GM21381 (cell line): ENCODE results near the gene DENND1B.

Source experiments
- ATAC-seq: cut with Tn5 transposase; IDR thresholded peaks from one replicate; pipeline ENCODE4 v1.9.1; 2021; ENCODE audit warnings: mild to moderate bottlenecking, moderate library complexity; ENCODE audit not compliant: unreplicated experiment

The DENND1B gene

DNA sequence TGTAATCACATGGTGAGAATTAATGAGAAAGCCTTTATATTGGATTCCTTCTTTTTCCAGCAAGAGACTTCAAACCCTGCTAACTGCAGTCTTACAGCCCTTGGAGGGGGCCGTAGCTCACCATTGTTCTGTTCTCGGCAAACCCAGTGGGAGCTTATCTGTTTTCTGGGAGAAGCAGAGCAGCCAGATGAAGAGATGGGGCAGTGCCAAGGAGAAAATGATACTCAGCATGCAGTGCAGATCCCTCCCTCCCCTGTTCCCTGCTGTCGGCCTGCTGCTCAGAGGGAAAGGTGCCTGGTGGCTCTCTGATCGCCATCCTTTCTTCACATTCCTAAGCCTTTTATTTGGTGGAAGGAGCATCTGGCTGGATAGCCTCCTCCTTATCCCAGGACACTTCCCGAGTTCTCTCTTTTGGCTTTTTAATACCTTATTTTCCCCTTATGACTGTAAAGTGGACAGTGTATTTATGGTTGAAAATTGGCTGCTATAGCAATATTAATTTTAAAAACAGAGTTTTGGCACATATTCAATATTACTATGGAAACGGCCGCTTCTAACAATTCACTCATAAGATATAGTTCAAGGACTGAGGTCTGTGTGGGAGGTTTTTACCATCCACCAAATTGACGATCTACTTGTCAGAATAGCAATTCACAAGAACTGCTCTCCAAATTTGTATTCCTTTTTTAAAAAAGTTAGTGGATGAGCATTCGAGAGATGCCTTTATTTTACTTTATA is 303.9 kb downstream of the DENND1B start:
- ATAC-seq: no peak

DNA sequence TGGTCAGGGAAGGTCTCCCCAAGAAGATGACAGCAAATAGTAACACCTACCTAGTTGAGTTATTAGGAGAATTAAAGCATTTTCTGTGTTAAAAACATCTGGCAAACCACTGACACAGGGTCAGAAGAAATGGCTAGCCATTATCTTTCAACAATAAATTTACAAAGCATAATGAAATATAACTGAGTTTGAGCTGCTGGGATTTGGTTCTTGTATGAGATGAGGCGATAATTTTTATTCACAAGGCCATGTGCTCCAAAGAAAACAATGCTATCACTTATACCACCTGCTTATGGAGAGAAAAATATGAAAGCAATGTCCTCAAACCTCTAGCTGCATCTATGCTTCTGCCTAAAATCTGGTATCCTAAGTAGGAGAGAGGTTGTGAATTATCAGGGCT is 304.9 kb downstream of the DENND1B start:
- no peak for ATAC-seq

DNA sequence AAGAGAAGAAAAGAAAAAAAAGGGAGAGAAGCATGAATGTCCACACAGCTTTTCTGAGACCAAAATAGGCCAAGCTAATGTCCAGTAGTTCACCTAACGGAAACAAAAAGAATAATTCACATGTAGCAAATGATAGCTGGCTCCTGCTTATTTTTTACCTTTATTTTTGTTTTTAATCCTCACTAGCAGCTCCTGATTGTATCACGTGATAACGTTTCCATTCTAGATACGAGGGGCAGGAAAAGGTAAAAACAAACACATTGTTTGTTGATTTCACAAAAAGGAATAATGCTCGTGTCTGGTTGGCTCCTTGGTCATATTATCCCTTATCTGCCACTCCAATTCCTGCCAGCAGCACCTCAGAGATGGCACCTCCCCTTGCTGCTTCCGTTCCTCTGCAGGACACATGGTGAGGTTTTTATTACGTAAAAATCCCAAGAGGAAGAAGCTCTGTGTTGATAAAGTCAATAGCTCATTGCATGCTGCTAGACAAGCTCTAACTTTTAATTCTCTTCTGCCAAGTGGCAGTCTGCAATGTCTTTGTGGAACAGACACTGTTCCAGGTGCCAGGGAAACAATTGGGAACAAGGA is 305.6 kb downstream of the DENND1B start:
- ATAC-seq: no peak

DNA sequence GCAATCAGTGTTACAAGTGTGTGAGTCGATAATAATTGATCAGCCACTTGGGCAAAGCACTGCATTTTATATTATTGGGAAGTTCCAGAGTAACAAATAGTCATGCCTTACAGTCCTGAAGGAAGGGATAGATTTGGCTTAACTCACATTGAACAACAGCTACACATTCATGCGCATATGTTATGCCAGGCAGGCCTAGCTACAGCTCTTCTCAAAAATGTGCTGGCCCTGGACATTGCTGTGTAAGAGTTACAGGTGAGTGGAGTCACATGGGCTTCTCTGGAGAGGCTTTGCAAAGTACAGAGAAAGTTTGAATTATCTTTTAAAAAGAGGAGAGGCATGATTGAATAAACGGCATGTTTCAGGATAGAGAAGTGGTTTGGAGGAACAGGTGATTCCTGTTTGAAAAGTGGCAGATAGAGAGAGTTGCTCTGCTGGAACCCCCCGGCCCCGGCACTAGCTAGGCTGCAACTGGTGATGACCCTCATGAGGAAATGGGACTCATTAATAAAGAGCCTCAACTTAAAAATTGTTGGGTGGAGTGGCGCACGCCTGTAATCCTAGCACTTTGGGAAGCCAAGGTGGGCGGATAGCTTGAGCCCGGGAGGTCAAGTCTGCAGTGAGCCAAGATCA is 306.6 kb downstream of the DENND1B start:
- no peak for ATAC-seq

DNA sequence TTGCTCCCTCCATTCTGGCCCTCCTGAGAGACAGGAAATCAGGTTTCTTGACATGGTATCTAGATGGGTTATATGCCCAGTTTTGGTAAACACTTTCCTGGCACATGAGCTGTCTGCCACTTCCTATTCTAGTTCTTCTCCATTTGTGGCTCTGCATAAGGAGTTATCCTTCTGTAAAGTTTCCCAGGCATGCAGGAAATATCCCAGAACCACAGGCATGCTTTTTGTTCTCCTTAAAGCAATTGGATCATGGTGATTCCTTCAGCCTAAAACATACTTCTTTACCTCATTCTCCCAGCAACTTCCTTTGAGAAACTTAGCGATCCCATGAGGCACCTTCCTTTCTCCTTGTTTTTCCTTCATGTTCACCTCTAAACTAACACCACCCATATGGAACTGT is 307.4 kb downstream of the DENND1B start:
- no peak for ATAC-seq

DNA sequence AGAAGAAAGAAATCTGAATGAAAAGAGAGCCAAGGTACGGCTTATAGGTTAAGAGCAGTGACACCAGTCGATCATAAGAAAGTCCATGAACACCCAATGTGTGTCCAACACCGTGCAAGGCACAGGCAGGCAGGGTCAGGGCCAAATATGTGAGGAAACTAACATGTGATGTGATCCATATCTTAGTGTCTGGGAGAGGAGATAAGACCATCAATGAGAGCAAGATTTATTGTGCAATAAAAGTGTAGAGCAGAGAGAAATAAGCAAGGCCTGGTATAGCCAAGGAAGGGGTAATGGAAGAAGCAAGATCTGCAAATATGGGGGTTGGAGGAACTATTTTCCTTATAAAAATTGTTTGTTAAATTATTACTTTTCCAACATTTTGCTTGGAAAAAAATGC is 308.5 kb downstream of the DENND1B start:
- ATAC-seq: no peak

DNA sequence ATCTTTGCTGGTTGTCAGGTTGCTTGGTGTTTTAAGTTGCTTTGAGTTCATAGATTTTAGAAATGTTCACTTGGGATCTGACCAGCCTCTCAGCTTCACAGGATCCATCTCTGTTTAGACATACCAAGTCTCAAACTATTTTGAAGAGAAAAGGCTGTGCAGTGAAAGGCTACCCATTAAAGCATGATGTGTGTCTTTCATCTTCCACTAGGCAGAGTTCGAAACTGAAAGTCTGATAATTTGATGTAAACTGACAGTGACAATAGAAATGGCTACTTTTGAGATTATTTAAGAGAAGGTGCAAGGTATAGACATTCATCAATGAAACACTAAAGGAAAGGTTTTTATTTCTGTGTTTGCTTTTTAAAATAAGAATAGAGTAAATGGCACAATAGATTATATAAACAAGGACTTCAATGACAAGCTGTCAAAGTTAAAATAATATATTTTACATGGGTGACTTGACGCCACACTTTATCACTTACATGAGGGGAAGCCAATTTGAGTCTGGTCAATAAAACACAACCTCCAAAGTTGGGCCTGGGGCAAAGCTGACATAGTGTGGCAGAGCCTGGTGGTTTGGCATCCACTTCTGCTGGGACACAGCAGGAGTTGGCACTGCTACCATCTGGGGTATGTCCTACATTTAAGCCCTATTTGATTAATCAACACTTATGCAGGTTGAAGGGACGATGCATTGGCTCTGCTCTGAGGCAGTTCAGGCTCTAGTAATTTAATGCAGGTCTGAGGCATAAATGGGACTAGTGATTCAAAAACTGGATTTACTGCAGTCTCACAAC is 309.6 kb downstream of the DENND1B start:
- no peak for ATAC-seq

DNA sequence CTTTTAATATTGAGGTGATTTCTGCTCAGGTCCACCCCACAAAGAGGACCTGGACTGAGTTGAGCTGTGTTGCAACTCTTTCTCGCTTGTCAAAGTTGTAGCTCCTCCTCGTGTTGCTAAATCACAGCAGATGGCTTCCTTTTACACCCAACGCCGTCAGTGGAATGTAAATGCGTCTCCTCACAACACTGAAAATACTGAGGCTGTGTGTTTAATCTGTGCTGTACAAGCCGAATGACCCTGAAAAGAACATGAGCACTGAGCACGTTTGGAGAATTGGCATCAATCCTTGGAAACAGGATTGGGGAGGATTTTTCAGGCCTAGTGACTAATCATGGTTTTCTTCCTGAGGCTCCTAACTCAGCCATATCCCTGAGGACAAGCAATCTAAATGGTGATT is 311.2 kb downstream of the DENND1B start:
- no peak for ATAC-seq

DNA sequence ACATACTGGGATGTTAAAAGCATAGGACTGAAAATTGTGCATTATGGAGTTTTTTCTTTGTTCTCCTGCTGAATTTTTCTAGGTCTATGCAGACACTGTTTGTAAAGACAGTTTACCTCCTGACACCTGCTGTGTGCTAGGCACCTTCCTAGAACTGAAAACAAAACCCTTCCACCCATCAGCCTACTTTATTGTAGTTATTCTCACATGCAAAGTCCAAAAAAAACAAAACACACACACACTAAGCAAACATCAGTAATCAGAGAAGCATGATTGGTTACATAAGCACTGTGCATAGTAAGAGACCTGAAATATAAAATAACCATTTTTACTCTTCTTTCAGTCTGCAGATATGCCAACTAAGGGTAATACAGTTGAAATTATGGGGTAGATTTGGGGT is 312.1 kb downstream of the DENND1B start:
- no peak for ATAC-seq

DNA sequence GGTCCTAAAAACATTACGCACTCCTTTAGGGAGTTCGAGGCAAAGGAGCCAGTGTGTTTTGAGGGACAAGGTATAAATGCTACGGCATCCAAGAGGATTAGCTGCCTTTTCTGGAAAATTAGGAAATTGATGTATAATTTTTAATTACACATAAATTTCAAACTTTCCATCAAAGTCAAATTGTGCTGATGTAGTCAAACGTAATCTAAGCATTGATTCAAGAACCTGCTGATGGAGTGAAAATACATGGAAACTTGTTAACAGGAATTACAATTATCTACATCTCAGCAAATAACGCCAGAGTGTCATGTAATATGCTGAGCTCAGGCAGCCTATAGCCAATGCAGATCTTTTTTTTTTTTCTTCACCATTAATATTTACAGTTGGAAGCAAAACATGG is 312.7 kb downstream of the DENND1B start:
- ATAC-seq: no peak
